Activated naive CD4-positive, alpha-beta T cell treated with anti-CD3 and anti-CD28 coated beads for 36 hours (primary cell): ENCODE measurements around the gene ZBED1. TPM values are rescaled to one million over a fixed set of nuclear protein-coding genes. Genes with fewer than 3 reads are reported as not detected.
"Not testable (repeated sequence)": the region's sequence is repeated elsewhere in the genome, so short reads cannot be mapped to it uniquely, and the experiment has no call there.

Experiments
- CTCF ChIA-PET: fragments of 350-600 bp; sonication (Branson Sonifier 250); formaldehyde crosslinking; loops from one replicate; lab custom pipeline; 2021; ENCODE audit warnings: antibody characterized with exemption; lab: Charles Lee
- DNase-seq: peaks from one replicate; pipeline ENCODE4 v3.0.0-alpha.2; 2020
- H3K27ac Mint-ChIP-seq: one replicate; pipeline ENCODE4 v1.8.0; 2021; ENCODE audit warnings: mild to moderate bottlenecking, mixed read lengths
- H3K27me3 Mint-ChIP-seq: one replicate; pipeline ENCODE4 v1.8.0; 2021; ENCODE audit warnings: low read depth, mixed read lengths
- H3K36me3 Mint-ChIP-seq: one replicate; pipeline ENCODE4 v1.8.0; 2021; ENCODE audit warnings: low read depth, mixed read lengths
- H3K4me1 Mint-ChIP-seq: one replicate; pipeline ENCODE4 v1.8.0; 2021; ENCODE audit warnings: low read depth, mixed read lengths
- H3K4me3 Mint-ChIP-seq: one replicate; pipeline ENCODE4 v1.8.0; 2021; ENCODE audit warnings: mild to moderate bottlenecking, moderate library complexity, mixed read lengths
- H3K9me3 Mint-ChIP-seq: one replicate; pipeline ENCODE4 v1.8.0; 2021; ENCODE audit warnings: mixed read lengths
- intact Hi-C: fragments of 100-400 bp; cut with micrococcal nuclease; formaldehyde crosslinking; loops from one replicate; pipeline ENCODE4 v1.15.1; 2023
- total RNA-seq, 2 experiments: library from RNA; stranded (reverse); gene quantifications; one replicate each; pipeline ENCODE4 v1.2.3, GENCODE V29; 2021

Gene ZBED1
- total RNA-seq, 2 experiments from 2014 or later = 18.9 to 20.6 TPM

DNA sequence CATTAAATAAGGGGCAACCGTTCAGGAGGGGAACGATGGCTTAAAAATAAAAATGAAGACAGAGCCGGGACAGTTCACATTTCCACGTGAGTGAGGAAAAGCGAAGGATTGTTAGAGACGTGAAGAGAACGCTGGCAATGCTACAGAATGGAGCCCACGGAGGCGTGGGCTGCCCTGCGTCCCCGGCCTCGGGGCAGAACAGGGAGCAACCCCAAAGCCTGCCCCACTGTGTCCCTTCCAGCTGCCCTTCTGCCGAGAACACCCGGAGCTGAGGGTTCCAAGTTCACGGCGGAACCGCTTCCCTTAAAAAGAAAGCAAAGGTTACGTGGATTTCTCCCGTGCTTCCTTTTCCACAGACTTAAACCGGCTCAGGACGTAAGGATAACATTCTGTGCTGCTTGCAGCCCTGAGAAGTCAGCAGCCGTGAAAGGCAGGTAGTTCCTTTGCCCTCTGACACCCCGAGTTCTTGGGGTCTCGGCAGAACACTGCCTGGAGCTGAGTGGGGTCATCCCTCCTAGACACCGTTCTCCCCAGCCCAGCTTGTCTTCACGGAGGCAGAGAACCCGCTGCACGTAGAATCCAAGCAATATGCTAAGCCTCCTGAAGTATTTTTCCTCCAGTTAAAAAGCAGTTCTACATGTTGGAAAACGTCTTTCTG, 14.2 kb downstream of the ZBED1 start:
- CTCF ChIA-PET = no interaction called here
- no peak for DNase-seq
- Mint-ChIP-seq H3K4me3 (no peak overlapping the region), H3K9me3 (no peaks in the 10 kb centered on the region), H3K4me1 (peaks cover 2% of the 10 kb centered on the region), H3K27ac (no peak overlapping the region), H3K27me3 (no peaks in the 10 kb centered on the region), H3K36me3 (peaks cover 27% of the 10 kb centered on the region)
- intact Hi-C loops = no loop called here

DNA sequence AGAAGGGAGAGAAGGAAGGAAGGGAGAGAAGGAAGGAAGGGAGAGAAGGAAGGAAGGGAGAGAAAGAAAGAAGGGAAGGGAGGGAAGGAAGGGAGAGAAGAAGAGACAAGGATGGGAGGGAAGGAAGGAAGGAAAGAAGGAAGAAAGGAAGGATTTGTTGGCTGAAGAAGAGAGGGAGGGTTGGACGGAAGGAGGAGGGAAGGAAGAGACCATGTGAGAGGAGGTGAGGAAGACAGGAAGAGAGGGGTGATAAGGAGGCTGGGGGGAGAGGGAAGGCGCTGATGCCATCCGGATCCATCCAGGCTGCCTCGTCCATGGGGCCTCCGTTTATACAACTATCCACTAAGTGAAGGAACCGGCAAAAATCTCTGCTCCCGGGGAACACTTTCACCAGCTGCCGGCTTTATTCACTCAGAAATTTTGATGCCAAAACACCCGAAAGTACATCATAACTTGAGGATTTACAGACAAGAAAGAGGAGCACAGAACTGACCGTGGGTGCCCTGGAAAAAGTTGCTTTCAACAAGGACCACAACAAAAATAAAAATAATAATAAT, 14.9 kb downstream of the ZBED1 start:
- Mint-ChIP-seq H3K4me3 (no peak overlapping the region), H3K36me3 (peaks cover 27% of the 10 kb centered on the region), H3K9me3 (no peaks in the 10 kb centered on the region), H3K27me3 (no peaks in the 10 kb centered on the region), H3K4me1 (peaks cover 2% of the 10 kb centered on the region), H3K27ac (no peak overlapping the region)
- CTCF ChIA-PET = no interaction called here
- DNase-seq = no peak
- intact Hi-C loops = no loop called here

DNA sequence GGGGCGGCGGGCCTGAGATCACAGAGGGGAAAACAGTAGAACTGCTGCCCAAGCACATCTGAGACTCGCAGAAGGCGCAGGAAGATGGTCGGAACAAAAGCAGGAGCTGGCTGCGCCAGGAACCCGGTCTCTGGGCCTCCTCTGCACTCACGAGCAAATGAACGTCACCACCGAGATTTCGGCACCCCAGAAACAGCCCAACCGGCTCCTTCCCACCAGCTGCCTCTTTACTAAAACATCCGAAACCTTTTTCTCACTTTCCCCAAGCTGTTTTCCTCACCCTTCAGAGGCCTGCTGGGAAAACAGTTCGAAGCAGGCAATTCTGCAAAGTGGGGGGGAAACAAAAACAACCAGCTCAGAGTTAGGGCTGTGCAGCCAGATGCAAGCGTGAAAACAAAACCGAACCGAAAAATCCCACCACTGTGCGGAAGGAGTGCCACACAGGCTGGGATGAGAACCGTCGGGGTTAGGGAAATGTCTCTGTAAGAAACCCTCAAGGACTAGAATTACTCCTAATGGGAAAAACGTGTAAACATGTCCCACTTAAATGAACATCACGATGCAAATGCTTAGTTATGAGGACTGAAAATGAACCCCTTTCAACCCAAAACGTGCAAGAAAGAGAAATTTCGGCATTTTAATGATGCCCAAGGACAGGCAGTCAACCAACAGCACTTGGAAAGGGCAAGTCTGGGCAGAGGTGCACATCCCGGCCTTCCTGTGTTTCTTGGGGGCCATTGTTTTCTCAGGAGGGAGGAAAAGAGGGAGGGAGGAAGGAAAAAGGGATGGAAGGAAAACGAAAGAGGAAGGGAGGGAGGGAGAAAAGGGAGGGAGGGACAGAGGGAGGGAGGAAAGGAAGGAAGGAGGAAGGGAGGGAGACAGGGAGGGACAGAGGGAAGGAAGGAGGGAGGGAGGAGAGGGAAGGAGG, 15.8 kb downstream of the ZBED1 start:
- Mint-ChIP-seq H3K4me1 (peaks cover 2% of the 10 kb centered on the region), H3K27ac (no peak overlapping the region), H3K4me3 (no peak overlapping the region), H3K27me3 (no peaks in the 10 kb centered on the region), H3K9me3 (peaks cover 3% of the 10 kb centered on the region), H3K36me3 (peaks cover 21% of the 10 kb centered on the region)
- intact Hi-C loops = no loop called here
- CTCF ChIA-PET = no interaction called here
- no peak for DNase-seq

DNA sequence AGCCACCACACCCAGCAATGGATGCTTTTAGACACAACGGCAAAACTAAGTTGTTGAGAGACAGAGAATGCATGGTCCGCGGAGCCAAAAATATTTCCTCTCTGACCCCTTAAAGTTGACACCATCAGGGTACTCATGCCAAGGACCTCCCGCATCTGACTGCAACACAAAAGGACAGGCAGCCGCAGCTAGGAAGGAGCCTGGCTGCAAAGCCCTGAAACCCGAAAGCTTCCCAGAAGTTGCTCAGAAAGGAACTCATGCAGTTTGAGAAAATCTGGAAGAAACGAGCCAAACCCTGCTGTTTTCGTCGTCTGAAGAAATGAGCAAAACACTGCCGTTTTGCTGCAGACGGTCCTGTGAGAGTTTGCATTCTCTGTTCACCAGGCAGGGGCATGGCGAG, 16.5 kb downstream of the ZBED1 start:
- DNase-seq = no peak
- intact Hi-C loops = no loop called here
- CTCF ChIA-PET = no interaction called here
- Mint-ChIP-seq H3K27ac (no peak overlapping the region), H3K36me3 (peaks cover 21% of the 10 kb centered on the region), H3K4me3 (no peak overlapping the region), H3K27me3 (no peaks in the 10 kb centered on the region), H3K9me3 (peaks cover 6% of the 10 kb centered on the region), H3K4me1 (peaks cover 2% of the 10 kb centered on the region)

DNA sequence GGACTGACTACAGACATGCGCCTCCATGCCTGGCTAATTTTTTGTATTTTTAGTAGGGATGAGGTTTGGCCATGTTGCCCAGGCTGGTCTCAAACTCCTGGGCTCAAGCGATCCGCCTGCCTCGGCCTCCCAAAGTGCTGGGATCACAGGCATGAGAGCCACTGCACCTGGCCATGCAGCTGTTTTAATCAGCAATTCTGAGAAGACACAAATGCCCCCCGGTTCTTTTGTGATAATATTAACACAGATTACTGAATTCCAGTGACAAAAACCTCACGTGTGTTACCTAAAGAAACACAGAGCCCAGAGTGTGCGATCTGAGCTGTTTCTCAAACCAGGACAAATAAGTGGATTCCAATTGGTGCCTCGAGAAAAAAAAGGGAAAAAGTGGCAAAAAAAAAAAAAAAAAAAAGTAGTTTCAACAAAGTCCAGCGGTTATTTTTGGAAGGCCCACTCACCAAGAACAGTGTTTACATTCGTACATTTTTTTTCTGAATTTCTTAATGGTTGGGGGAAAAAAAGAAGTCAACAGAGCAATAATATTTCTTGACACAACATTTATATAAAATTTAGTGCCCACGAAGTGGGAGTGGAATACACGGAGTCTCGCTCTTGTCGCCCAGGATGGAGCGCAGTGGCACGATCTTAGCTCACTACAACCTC, 17.2 kb downstream of the ZBED1 start:
- Mint-ChIP-seq H3K4me1 (peaks cover 2% of the 10 kb centered on the region), H3K27ac (no peak overlapping the region), H3K27me3 (no peaks in the 10 kb centered on the region), H3K9me3 (peaks cover 6% of the 10 kb centered on the region), H3K4me3 (no peak overlapping the region), H3K36me3 (peaks cover 18% of the 10 kb centered on the region)
- CTCF ChIA-PET = no interaction called here
- no peak for DNase-seq
- intact Hi-C loops = no loop called here

DNA sequence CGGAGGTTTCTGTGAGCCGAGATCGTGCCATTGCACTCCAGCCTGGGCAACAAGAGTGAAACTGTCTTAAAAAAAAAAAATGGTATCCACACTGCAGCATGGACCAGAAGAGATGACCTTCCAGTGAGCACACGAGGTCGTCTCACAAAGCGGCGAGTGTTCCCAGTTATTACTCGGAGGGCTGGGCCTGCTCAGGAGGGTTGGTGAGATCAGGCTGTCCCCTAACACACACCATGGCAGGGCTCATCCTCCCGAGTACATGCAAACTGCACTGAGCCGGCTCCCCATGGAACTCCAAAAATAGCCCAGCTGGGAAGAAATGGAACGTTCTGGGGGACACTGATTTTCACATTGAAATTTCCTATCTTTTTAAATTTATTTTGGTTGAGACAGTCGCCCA, 19.2 kb downstream of the ZBED1 start:
- H3K9me3 Mint-ChIP-seq, H3K27me3 Mint-ChIP-seq, H3K27ac Mint-ChIP-seq, H3K4me1 Mint-ChIP-seq, DNase-seq, H3K4me3 Mint-ChIP-seq, intact Hi-C loops, CTCF ChIA-PET: not testable (repeated sequence)
- H3K36me3 Mint-ChIP-seq = peaks cover 10% of the 10 kb centered on the region

DNA sequence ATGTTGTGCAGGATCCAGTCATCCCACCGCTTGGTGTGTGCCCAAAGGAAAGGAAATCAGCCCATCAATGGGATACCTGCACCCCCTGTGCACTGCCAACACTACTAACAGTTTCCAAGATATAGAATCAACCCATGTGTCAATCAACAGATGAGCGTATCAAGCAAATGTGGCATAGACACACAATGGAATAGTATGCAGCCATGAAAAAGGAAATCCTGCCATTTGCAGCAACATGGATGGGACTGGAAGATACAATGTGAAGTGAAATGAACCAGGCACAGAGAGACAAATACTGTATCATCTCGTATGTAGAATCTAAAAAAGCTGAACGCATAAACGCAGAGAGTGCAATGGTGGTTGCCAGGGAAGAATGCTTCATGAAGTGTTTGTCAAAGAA, 20.8 kb downstream of the ZBED1 start:
- DNase-seq, H3K4me3 Mint-ChIP-seq, H3K27ac Mint-ChIP-seq, H3K9me3 Mint-ChIP-seq, H3K4me1 Mint-ChIP-seq, intact Hi-C loops, H3K27me3 Mint-ChIP-seq, CTCF ChIA-PET: not testable (repeated sequence)
- peaks cover 15% of the 10 kb centered on the region for H3K36me3 Mint-ChIP-seq

DNA sequence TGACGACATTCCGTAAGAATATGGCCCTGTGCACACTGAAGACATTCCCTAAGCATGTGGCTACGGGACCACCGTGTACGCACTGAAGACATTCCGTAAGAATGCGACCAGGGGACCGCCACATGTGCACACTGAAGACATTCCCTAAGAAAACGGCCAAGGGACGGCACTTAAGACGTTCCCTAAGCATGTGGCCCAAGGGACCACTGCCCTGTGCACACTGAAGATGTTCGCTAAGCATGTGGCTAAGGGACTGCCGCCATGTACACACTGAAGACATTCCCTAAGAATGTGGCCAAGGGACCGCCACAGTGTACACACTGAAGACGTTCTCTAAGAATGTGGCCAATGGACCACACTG, 21.4 kb downstream of the ZBED1 start:
- Mint-ChIP-seq H3K36me3 (peaks cover 15% of the 10 kb centered on the region), H3K4me3 (no peak overlapping the region), H3K4me1 (peaks cover 4% of the 10 kb centered on the region), H3K9me3 (peaks cover 6% of the 10 kb centered on the region), H3K27ac (no peak overlapping the region), H3K27me3 (no peaks in the 10 kb centered on the region)
- no peak for DNase-seq
- intact Hi-C loops = no loop called here
- CTCF ChIA-PET = no interaction called here

DNA sequence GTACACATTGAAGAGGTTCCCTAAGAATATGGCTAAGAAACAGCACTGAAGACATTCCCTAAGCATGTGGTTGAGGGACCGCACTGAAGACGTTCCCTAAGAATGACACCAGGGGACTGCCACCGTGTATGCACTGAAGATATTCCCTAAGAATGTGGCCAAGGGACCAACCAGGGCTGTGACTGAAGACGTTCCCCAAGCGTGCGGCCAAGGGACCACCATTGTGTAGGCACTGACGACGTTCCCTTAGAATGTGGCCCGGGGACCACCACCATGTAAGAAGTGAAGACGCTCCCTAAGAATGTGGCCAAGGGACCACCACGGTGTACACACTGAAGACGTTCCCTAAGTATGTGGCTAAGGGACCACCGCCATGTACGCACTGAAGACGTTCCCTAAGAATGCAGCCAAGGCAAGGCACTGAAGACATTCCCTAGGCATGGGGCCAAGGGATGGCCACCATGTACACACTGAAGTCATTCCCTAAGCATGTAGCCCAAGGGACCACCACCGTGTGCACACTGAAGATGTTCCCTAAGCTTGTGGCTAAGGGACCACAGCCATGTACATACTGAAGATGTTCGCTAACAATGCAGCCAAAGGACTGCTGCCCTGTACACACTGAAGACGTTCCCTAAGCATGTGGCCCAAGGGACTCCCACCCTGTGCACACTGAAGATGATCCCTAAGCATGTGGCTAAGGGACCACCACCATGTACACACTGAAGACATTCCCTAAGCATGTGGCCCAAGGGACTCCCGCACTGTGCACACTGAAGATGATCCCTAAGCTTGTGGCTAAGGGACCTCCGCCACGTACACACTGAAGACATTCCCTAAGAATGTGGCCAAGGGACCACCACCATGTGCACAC, 22.0 kb downstream of the ZBED1 start:
- CTCF ChIA-PET = no interaction called here
- Mint-ChIP-seq H3K27ac (no peak overlapping the region), H3K27me3 (no peaks in the 10 kb centered on the region), H3K4me1 (peaks cover 4% of the 10 kb centered on the region), H3K9me3 (peaks cover 6% of the 10 kb centered on the region), H3K4me3 (no peak overlapping the region), H3K36me3 (peaks cover 15% of the 10 kb centered on the region)
- DNase-seq = no peak
- intact Hi-C loops = no loop called here

DNA sequence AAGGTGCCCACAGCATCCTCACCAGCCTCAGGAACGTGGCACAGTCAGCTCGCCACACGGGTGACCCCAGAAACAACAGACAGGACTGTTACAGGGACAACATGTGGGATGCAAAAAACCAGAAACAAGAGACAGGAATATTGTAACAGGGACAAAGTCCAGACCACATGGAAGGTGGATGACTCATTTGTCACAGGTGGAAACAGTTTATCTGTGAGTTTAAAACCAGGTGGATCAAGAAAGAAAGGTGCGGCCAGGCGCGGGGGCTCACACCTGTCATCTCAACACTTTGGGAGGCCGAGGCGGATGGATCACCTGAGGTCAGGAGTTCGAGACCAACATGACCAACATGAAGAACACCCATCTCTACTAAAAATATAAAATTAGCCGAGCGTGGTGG, 23.5 kb downstream of the ZBED1 start:
- H3K4me1 Mint-ChIP-seq = not testable (repeated sequence)

DNA sequence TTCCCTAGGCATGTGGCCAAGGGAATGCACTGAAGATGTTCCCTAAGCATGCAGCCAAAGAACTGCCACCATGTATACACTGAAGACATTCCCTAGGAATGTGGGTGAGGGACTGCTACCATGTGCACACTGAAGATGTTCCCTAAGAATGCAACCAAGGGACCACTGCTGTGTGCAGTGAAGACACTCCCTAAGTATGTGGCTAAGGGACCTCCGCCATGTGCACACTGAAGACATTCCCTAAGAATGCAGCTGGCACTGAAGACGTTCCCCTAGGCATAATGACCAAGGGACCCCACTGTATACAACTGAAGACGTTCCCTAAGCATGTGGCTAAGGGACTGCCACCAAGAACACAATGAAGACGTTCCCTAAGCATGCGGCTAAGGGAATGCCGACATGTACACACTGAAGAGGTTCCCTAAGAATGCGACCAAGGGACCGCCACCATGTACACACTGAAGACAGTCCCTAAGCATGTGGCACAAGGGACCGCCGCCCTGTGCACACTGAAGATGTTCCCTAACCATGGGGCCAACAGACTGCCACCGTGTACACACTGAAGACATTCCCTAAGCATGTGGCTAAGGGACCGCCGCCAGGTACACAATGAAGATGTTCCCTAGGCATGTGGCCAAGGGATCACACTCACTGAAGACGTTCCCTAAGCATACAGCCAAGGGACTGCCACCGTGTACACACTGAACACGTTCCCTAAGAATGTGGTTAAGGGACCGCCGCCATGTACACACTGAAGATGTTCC, 25.6 kb downstream of the ZBED1 start:
- Mint-ChIP-seq H3K9me3 (peaks cover 5% of the 10 kb centered on the region), H3K36me3 (peaks cover 14% of the 10 kb centered on the region), H3K27me3 (no peaks in the 10 kb centered on the region), H3K4me1 (peaks cover 2% of the 10 kb centered on the region), H3K4me3 (no peak overlapping the region), H3K27ac (no peak overlapping the region)
- CTCF ChIA-PET = no interaction called here
- intact Hi-C loops = no loop called here
- no peak for DNase-seq

More for the DNA sequence above, 23.5 kb downstream of the ZBED1 start:
- intact Hi-C loops, DNase-seq, H3K27me3 Mint-ChIP-seq, H3K9me3 Mint-ChIP-seq, CTCF ChIA-PET, H3K4me3 Mint-ChIP-seq, H3K27ac Mint-ChIP-seq: not testable (repeated sequence)
- H3K36me3 Mint-ChIP-seq = peaks cover 15% of the 10 kb centered on the region
